ENCODE data around the gene TSPYL4. TPM values are rescaled to one million over a fixed set of nuclear protein-coding genes. Genes with fewer than 3 reads are reported as not detected.

TSPYL4 gene
- total and polyA plus RNA-seq, 2 of the 8 experiments (the other 6 are each of a cell fraction or from before 2014, with no cell fraction given), result 20.5 to 22.6 TPM

- Histone ChIP-seq H2BK12ac (ENCODE audit: low read depth, low read length) (no peak overlapping the region), H2BK5ac (ENCODE audit: low read depth, low read length) (no peak overlapping the region), H3K18ac (ENCODE audit: extremely low read depth, low read length) (no peak overlapping the region), H3K56ac (replicated peaks; ENCODE audit: insufficient read length, low read depth, low read length) (no peak overlapping the region), H3K14ac (ENCODE audit: insufficient read length) (no peak overlapping the region), H3K4me2 (ENCODE audit: insufficient read depth in 1 of 2, low read depth in 2 of 2, low read length in 2 of 2) (no peak overlapping the region), H4K8ac (ENCODE audit: extremely low read depth, insufficient read depth, low read length) (no peak overlapping the region), H3K4me1 (replicated peaks in 1 of 4; ENCODE audit: control insufficient read depth in 3 of 4, insufficient read depth in 4 of 4, low read length in 3 of 4) (peaks cover 0 to 3% (median 1%) of the 10 kb centered on the region in 4 experiments; a peak in 3 of 7 replicates), H4K20me1 (replicated peaks in 1 of 2; ENCODE audit: control insufficient read depth in 1 of 2, insufficient read depth in 2 of 2, low read length in 2 of 2) (peaks cover 0 to 1% of the 10 kb centered on the region in 2 experiments), H3K4ac (replicated peaks; ENCODE audit: insufficient read length, low read depth, low read length) (no peak overlapping the region), H2AK5ac (ENCODE audit: low read depth, low read length) (no peak overlapping the region), H4K5ac (ENCODE audit: insufficient read length, low read depth, low read length) (no peak overlapping the region), H4K91ac (replicated peaks; ENCODE audit: insufficient read length, low read length) (no peak overlapping the region), H3K9me3 (ENCODE audit: insufficient read depth in 2 of 2, low read depth in 1 of 2, low read length in 1 of 2) (no peaks in the 10 kb centered on the region), H3K79me2 (ENCODE audit: control insufficient read depth in 1 of 2, insufficient read depth in 2 of 2, low read length in 2 of 2) (no peaks in the 10 kb centered on the region), H3K9ac (replicated peaks in 1 of 4; ENCODE audit: extremely low read depth in 1 of 4, low read depth in 3 of 4, low read length in 3 of 4) (no peak overlapping the region), H3K27me3 (replicated peaks in 1 of 4; ENCODE audit: control insufficient read depth in 3 of 4, extremely low read depth in 1 of 4, insufficient read depth in 3 of 4, low read length in 3 of 4) (no peaks in the 10 kb centered on the region), H2AFZ (ENCODE audit: low read length) (no peak overlapping the region), H2BK20ac (ENCODE audit: low read length) (no peak overlapping the region), H2BK120ac (replicated peaks; ENCODE audit: low read depth, low read length) (no peak overlapping the region), H3K36me3 (ENCODE audit: control insufficient read depth in 2 of 4, insufficient read depth in 4 of 4, low read length in 3 of 4) (peaks cover 0 to 5% (median 2%) of the 10 kb centered on the region in 4 experiments; a peak in 1 of 8 replicates), H3K27ac (ENCODE audit: low read depth, low read length) (no peak overlapping the region), H3K23me2 (ENCODE audit: low read depth, low read length) (no peaks in the 10 kb centered on the region), H3K23ac (ENCODE audit: insufficient read length) (no peak overlapping the region), H3K79me1 (ENCODE audit: low read depth, low read length) (no peaks in the 10 kb centered on the region), H3K4me3 (ENCODE audit: extremely low read depth in 1 of 4, insufficient read depth in 2 of 4, low read depth in 3 of 4, low read length in 4 of 4) (no peak overlapping the region), H2BK15ac (ENCODE audit: low read length) (no peak overlapping the region)
- ChIA-PET CTCF (ENCODE audit: partially characterized antibody) (no interaction called here), POLR2A (ENCODE audit: partially characterized antibody) (interaction anchor here (0.9 kb wide), 1 partner anchor 31 kb away, joined by 3 read pairs; the partner anchor contains the start of gene TSPYL4)
- 63% methylated on average over 3 of the region's 3 CpGs; no CpG with 5 or more reads in 1 of the 2 experiments for WGBS, 2 experiments (ENCODE audit: extremely low coverage in 1 of 2, insufficient coverage in 1 of 2, insufficient read length in 1 of 2, insufficient replicate concordance in 2 of 2, low coverage in 1 of 2, low lambda C conversion rate in 2 of 2, missing lambda C conversion rate in 1 of 2)
- no peak for FAIRE-seq
- no peak for DNase-seq (ENCODE audit: low read depth in 1 of 2, low spot score in 2 of 2)
- TF ChIP-seq KDM4A (IDR thresholded peaks at IDR 0.05; ENCODE audit: low read depth, low read length, severe bottlenecking) (no peak), SIX5 (IDR thresholded peaks at IDR 0.05; ENCODE audit: low read depth, low read length) (no peak), SAP30 (IDR thresholded peaks at IDR 0.05; ENCODE audit: insufficient read depth, insufficient replicate concordance, low read length) (no peak), RNF2 (IDR thresholded peaks at IDR 0.05; ENCODE audit: borderline replicate concordance, low read depth, low read length, missing control alignments, poor library complexity, severe bottlenecking) (no peak), TAF1 (IDR thresholded peaks at IDR 0.05; ENCODE audit: low read depth, low read length) (no peak), CHD1 (IDR thresholded peaks at IDR 0.05; ENCODE audit: low read depth, low read length) (no peak), ASH2L (IDR thresholded peaks at IDR 0.05; ENCODE audit: low read length) (no peak)
Observed at GRCh38 chr6:116223355-116223754, 30.5 kb downstream of the TSPYL4 start.
